ENCODE data around the gene MT1HL1. TPM values are rescaled to one million over a fixed set of nuclear protein-coding genes. Genes with fewer than 3 reads are reported as not detected.

MT1HL1 gene
- total and polyA plus RNA-seq, 2 of the 8 experiments (the other 6 are each of a cell fraction or from before 2014, with no cell fraction given), result not detected

- DNase-seq (ENCODE audit: low read depth in 1 of 2, low spot score in 2 of 2), result no peak
- Histone ChIP-seq H2AK5ac (ENCODE audit: low read depth, low read length) (no peak overlapping the region), H2BK15ac (ENCODE audit: low read length) (no peak overlapping the region), H3K23ac (ENCODE audit: insufficient read length) (no peak overlapping the region), H3K36me3 (ENCODE audit: control insufficient read depth in 2 of 4, insufficient read depth in 4 of 4, low read length in 3 of 4) (no peaks in the 10 kb centered on the region; a peak in 1 of 8 replicates), H3K9ac (replicated peaks in 1 of 4; ENCODE audit: extremely low read depth in 1 of 4, low read depth in 3 of 4, low read length in 3 of 4) (no peak overlapping the region), H2BK120ac (replicated peaks; ENCODE audit: low read depth, low read length) (no peak overlapping the region), H4K8ac (ENCODE audit: extremely low read depth, insufficient read depth, low read length) (no peak overlapping the region), H3K18ac (ENCODE audit: extremely low read depth, low read length) (no peak overlapping the region), H2BK5ac (ENCODE audit: low read depth, low read length) (no peak overlapping the region; the same call in 1 of the 2 replicates), H3K14ac (ENCODE audit: insufficient read length) (no peak overlapping the region), H4K91ac (replicated peaks; ENCODE audit: insufficient read length, low read length) (no peak overlapping the region), H3K27ac (ENCODE audit: low read depth, low read length) (no peak overlapping the region), H3K79me2 (ENCODE audit: control insufficient read depth in 1 of 2, insufficient read depth in 2 of 2, low read length in 2 of 2) (no peaks in the 10 kb centered on the region), H4K20me1 (replicated peaks in 1 of 2; ENCODE audit: control insufficient read depth in 1 of 2, insufficient read depth in 2 of 2, low read length in 2 of 2) (no peaks in the 10 kb centered on the region), H3K27me3 (replicated peaks in 1 of 4; ENCODE audit: control insufficient read depth in 3 of 4, extremely low read depth in 1 of 4, insufficient read depth in 3 of 4, low read length in 3 of 4) (no peaks in the 10 kb centered on the region; a peak in 1 of 7 replicates), H3K4me1 (replicated peaks in 1 of 4; ENCODE audit: control insufficient read depth in 3 of 4, insufficient read depth in 4 of 4, low read length in 3 of 4) (peaks cover 0 to 8% (median 7%) of the 10 kb centered on the region in 4 experiments; a peak in 6 of 7 replicates), H3K23me2 (ENCODE audit: low read depth, low read length) (no peaks in the 10 kb centered on the region; the same call in 1 of the 2 replicates), H3K9me3 (ENCODE audit: insufficient read depth in 2 of 2, low read depth in 1 of 2, low read length in 1 of 2) (peaks cover 0 to 8% of the 10 kb centered on the region in 2 experiments; a peak in 3 of 4 replicates), H2BK12ac (ENCODE audit: low read depth, low read length) (no peak overlapping the region), H3K56ac (replicated peaks; ENCODE audit: insufficient read length, low read depth, low read length) (no peak overlapping the region), H3K4me3 (ENCODE audit: extremely low read depth in 1 of 4, insufficient read depth in 2 of 4, low read depth in 3 of 4, low read length in 4 of 4) (no peak overlapping the region), H2BK20ac (ENCODE audit: low read length) (no peak overlapping the region), H3K4me2 (ENCODE audit: insufficient read depth in 1 of 2, low read depth in 2 of 2, low read length in 2 of 2) (no peak overlapping the region), H3K4ac (replicated peaks; ENCODE audit: insufficient read length, low read depth, low read length) (no peak overlapping the region), H3K79me1 (ENCODE audit: low read depth, low read length) (no peaks in the 10 kb centered on the region), H4K5ac (ENCODE audit: insufficient read length, low read depth, low read length) (no peak overlapping the region), H2AFZ (ENCODE audit: low read length) (no peak overlapping the region)
- FAIRE-seq, result no peak
- 94% methylated on average over 8 of the region's 9 CpGs; no CpG with 5 or more reads in 1 of the 2 experiments for WGBS, 2 experiments (ENCODE audit: extremely low coverage in 1 of 2, insufficient coverage in 1 of 2, insufficient read length in 1 of 2, insufficient replicate concordance in 2 of 2, low coverage in 1 of 2, low lambda C conversion rate in 2 of 2, missing lambda C conversion rate in 1 of 2)
- ChIA-PET POLR2A (ENCODE audit: partially characterized antibody) (no interaction called here), CTCF (ENCODE audit: partially characterized antibody) (interaction anchor here (1.7 kb wide), 1 partner anchor 357 kb away, joined by 6 read pairs; no protein-coding TSS in a partner anchor)
- TF ChIP-seq SP2 (IDR thresholded peaks at IDR 0.05; ENCODE audit: low read length) (no peak), TAF1 (IDR thresholded peaks at IDR 0.05; ENCODE audit: low read depth, low read length) (no peak), FOSL1 (IDR thresholded peaks at IDR 0.05; ENCODE audit: insufficient read depth, low read depth, low read length) (no peak), CBX5 (IDR thresholded peaks at IDR 0.05; ENCODE audit: low read depth, low read length) (no peak), SIN3A (conservative IDR thresholded peaks at IDR 0.05 in 1 of 2, IDR thresholded peaks at IDR 0.05 in 1 of 2; ENCODE audit: low read depth in 1 of 2, low read length in 2 of 2) (no peak), ATF2 (IDR thresholded peaks at IDR 0.05; ENCODE audit: low read length) (no peak), RBBP5 (IDR thresholded peaks at IDR 0.05; ENCODE audit: borderline replicate concordance, low read depth, low read length) (no peak), POLR2AphosphoS5 (IDR thresholded peaks at IDR 0.05; ENCODE audit: low read depth, low read length) (no peak), MAFK (IDR thresholded peaks at IDR 0.05; ENCODE audit: low read depth, low read length) (no peak), CREB1 (IDR thresholded peaks at IDR 0.05) (no peak), EGR1 (IDR thresholded peaks at IDR 0.05; ENCODE audit: borderline replicate concordance, low read depth, low read length) (no peak), GABPA (IDR thresholded peaks at IDR 0.05; ENCODE audit: borderline replicate concordance, insufficient read depth, low read length) (no peak)
Observed at GRCh38 chr1:237029850-237030535, 25.8 kb upstream of the MT1HL1 start.
